CD4-positive, alpha-beta T cell treated with Interleukin-15 for 1 hour (primary cell): ENCODE results near the gene TDRD9.

Experiments used
- DNase-seq: peaks from one replicate; pipeline ENCODE4 v3.0.0-alpha.2; 2020

Gene TDRD9

GRCh38 chr14:103997391-103997790, 69.1 kb downstream of the TDRD9 start:
- DNase-seq: no peak

GRCh38 chr14:103998027-103998426, 69.8 kb downstream of the TDRD9 start:
- DNase-seq: no peak

GRCh38 chr14:103999795-104000440, 71.7 kb downstream of the TDRD9 start:
- DNase-seq: no peak

GRCh38 chr14:104001003-104001402, 72.7 kb downstream of the TDRD9 start:
- DNase-seq: no peak

GRCh38 chr14:104003616-104004015, 75.4 kb downstream of the TDRD9 start:
- no peak for DNase-seq

- DNase-seq: no peak
Observed at GRCh38 chr14:104004849-104005248, 76.6 kb downstream of the TDRD9 start.

- no peak for DNase-seq
Observed at GRCh38 chr14:104005489-104005888, 77.2 kb downstream of the TDRD9 start.

- no peak for DNase-seq
Observed at GRCh38 chr14:104007121-104007520, 78.9 kb downstream of the TDRD9 start.

- DNase-seq: no peak
Observed at GRCh38 chr14:104009297-104009696, 81.0 kb downstream of the TDRD9 start.

GRCh38 chr14:104011824-104012517, 83.7 kb downstream of the TDRD9 start:
- DNase-seq: no peak

GRCh38 chr14:104014764-104015163, 86.5 kb downstream of the TDRD9 start:
- DNase-seq: no peak

- DNase-seq: no peak
Observed at GRCh38 chr14:104016873-104017650, 88.8 kb downstream of the TDRD9 start.

GRCh38 chr14:104019029-104019428, 90.8 kb downstream of the TDRD9 start:
- no peak for DNase-seq

GRCh38 chr14:104019806-104020205, 91.5 kb downstream of the TDRD9 start:
- DNase-seq: no peak

- no peak for DNase-seq
Observed at GRCh38 chr14:104020471-104020870, 92.2 kb downstream of the TDRD9 start.

GRCh38 chr14:104023325-104024055, 95.2 kb downstream of the TDRD9 start:
- DNase-seq: no peak

- no peak for DNase-seq
Observed at GRCh38 chr14:104025534-104025933, 97.3 kb downstream of the TDRD9 start.

- no peak for DNase-seq
Observed at GRCh38 chr14:104026024-104026423, 97.8 kb downstream of the TDRD9 start.

GRCh38 chr14:104030958-104031357, 102.7 kb downstream of the TDRD9 start:
- DNase-seq: no peak

GRCh38 chr14:104031384-104031783, 103.1 kb downstream of the TDRD9 start:
- DNase-seq: no peak

GRCh38 chr14:104034976-104035699, 106.9 kb downstream of the TDRD9 start:
- no peak for DNase-seq

GRCh38 chr14:104036212-104036611, 108.0 kb downstream of the TDRD9 start:
- DNase-seq: no peak

GRCh38 chr14:104037074-104037473, 108.8 kb downstream of the TDRD9 start:
- no peak for DNase-seq
